ENCODE results near the gene IFNA14.
"Not testable (repeated sequence)": the region's sequence is repeated elsewhere in the genome, so short reads cannot be mapped to it uniquely, and the experiment has no call there.

The IFNA14 gene

DNA sequence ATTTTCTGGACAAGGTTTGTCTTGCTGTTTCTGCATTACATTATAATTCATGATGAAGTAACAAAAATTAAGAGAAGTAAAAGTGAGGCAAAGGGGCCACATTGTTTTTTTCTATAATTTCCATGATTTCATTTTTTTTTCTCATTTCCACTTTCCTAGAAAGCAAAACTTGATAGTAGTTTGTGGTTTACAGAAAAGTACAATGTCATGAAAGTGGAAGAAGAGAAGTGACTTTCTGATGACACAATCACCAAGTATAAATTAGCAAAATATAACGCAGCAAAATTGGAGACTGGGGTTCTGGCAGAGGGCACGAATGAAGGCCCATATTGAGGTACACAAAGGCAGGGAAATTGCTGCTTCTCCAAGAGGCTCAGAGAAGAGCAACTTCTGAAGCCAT, 5.0 kb upstream of the IFNA14 start:
- ATAC-seq (ENCODE audit: low read depth) (no peak), DNase-seq (ENCODE audit: low spot score in 2 of 2) (no peak)
- no peaks in the 10 kb centered on the region for H3K36me3 Mint-ChIP-seq
- H3K4me1 Mint-ChIP-seq: no peaks in the 10 kb centered on the region
- peaks cover 8% of the 10 kb centered on the region for H3K27me3 Mint-ChIP-seq
- H3K4me3 Mint-ChIP-seq: no peak overlapping the region
- no peak overlapping the region for H3K27ac Mint-ChIP-seq
- no peaks in the 10 kb centered on the region for H3K9me3 Mint-ChIP-seq

DNA sequence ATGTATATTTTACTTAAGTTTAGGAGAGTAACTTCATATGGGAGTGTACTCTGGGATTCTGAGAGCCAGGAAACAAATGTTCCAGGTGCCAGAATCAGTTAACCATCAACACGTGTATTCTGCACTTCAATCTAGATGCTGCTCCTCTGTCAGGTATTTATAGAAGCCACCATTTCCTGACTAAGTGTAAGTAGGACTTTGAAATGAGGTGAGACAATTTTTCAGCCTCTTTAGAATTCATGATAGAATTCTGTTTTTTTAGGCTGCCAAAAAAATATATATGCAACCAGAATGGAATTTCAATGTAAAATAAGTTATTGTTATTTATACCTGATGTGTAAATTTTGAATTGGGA, 3.5 kb downstream of the IFNA14 start:
- DNase-seq (ENCODE audit: low spot score in 2 of 2); ATAC-seq (ENCODE audit: low read depth); H3K4me1 Mint-ChIP-seq; H3K36me3 Mint-ChIP-seq; H3K9me3 Mint-ChIP-seq; H3K4me3 Mint-ChIP-seq; H3K27me3 Mint-ChIP-seq: not testable (repeated sequence)
- H3K27ac Mint-ChIP-seq: peak overlapping the region; percentile 32

DNA sequence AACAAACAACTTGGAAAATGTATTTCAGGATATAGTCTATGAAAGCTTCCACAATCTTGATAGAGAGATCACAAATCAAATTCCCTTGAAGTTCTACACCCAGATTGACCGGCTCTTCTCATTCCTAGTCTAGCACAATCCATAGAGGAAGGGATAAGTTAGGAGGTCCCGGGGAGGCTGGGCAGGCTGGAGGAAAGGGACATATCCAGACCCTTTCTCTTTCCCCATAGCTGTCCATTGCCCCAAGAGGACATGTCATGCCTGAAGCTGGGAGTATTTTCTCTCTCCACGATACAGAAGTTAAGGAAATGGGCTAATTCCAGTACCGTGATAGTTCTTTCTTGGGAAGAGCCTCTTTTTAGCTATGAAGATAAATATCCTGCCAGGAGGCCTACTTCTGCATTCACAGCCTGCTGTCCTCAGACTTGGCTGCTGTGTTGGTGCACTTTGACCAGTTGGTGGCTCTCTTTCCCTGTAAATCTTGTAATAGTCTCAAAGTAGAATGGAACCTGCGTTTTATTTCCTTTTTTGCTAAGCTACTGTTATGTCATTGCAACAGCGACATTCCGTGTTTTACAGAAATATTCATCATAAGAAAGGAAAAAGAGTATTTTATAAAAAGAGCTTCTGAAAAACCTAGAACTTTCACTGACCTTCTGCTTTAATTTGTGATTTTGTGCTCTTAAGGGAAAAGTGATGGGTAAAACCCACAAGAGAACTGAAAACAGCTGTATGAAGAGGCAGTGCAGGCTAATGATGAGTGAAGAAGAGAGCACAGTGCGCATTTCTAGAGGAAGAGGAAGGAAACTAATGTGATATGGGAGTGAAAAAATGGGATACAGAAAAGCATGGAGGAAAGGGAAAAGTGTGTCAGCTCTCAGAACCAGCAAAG, 4.1 kb downstream of the IFNA14 start:
- H3K36me3 Mint-ChIP-seq, H3K4me3 Mint-ChIP-seq, H3K4me1 Mint-ChIP-seq, H3K27me3 Mint-ChIP-seq, H3K9me3 Mint-ChIP-seq, H3K27ac Mint-ChIP-seq: not testable (repeated sequence)
- DNase-seq (ENCODE audit: low spot score in 2 of 2) (peak in 1 of 2 donors; percentile 41), ATAC-seq (ENCODE audit: low read depth) (peak; percentile 95)

DNA sequence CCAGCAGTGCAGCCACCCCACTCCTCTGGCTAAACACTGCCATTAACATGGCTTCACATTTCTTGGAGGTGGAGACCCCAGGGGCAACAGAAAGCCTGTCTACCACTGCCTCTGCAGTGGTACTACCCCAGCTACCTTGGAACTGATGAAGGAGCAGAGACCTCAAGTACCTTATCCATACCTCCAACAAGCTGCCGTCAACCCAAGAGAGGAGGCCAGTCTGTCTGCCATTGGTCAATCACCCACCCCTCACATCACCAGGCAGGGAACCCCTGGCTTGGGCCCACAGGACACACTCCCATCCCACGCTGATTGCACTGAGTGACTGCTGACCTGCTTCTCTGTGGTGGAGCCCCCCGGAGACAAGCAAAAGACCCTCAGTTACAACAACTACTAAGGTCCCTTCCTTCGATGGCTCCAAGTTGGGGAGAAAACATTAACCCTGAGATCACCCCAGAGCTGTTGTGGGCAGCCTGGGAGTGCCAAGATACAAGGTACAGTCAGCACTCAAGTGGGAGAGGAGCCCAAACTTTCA, 5.6 kb downstream of the IFNA14 start:
- DNase-seq (ENCODE audit: low spot score in 2 of 2) (no peak), ATAC-seq (ENCODE audit: low read depth) (no peak)
- Mint-ChIP-seq H3K36me3 (no peaks in the 10 kb centered on the region), H3K4me1 (peaks cover 3% of the 10 kb centered on the region), H3K27me3 (peaks cover 5% of the 10 kb centered on the region), H3K4me3 (no peak overlapping the region), H3K9me3 (no peaks in the 10 kb centered on the region), H3K27ac (no peak overlapping the region)

DNA sequence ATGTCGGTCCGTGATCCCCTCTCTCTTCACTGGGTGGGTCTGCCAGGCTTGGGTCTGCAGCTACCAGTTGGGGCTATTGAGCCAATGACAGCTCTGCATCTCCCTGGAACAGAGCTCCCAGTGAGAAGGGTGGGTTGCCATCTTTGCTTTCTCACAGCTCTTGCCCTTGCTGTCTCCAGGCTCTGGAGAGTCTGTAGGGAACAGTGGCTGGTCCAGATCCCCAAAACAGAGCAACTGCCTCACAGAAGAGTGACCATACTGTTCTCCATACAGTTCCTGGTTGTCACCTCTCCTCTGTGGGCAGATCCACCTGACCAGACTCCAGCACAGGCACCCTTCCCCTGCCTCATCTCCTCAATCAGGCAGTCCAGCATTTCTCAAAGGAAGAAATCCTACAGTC, 6.5 kb downstream of the IFNA14 start:
- ATAC-seq (ENCODE audit: low read depth): no peak
- peaks cover 2% of the 10 kb centered on the region for H3K27me3 Mint-ChIP-seq
- H3K4me3 Mint-ChIP-seq: no peak overlapping the region
- H3K4me1 Mint-ChIP-seq: peaks cover 3% of the 10 kb centered on the region
- no peak overlapping the region for H3K27ac Mint-ChIP-seq
- no peaks in the 10 kb centered on the region for H3K9me3 Mint-ChIP-seq
- H3K36me3 Mint-ChIP-seq: no peaks in the 10 kb centered on the region
- DNase-seq (ENCODE audit: low spot score in 2 of 2): no peak

DNA sequence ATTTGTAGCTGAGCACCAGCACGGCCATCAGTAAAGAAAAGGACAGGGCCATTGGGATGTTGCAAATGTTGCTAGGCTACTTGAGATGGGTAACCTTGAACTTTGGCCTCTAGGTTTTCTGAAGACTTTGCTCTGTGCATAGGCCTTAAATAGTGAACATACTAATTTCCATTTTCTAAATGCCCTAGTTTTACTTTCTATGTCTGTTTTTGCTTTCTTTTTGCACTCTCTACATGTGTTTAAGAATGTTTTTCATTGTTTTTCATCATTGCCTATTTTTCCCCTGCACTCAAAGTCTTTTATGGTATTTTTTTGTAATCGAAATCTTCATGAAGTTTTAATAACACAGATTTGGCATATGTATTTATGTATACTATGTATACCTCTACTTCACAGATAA, 11.7 kb downstream of the IFNA14 start, which contains the start of gene IFNA17:
Gene IFNA17 (minus strand): TSS at position 101 of the 400 bp plus-strand sequence. CDS start 49 bp downstream, at position 52.
- H3K9me3 Mint-ChIP-seq: no peaks in the 10 kb centered on the region
- DNase-seq (ENCODE audit: low spot score in 2 of 2): no peak
- H3K27me3 Mint-ChIP-seq: peaks cover 4% of the 10 kb centered on the region
- no peaks in the 10 kb centered on the region for H3K36me3 Mint-ChIP-seq
- no peak for ATAC-seq (ENCODE audit: low read depth)
- no peak within 1 kb of the TSS for H3K27ac Mint-ChIP-seq
- no peaks in the 10 kb centered on the region for H3K4me1 Mint-ChIP-seq
- H3K4me3 Mint-ChIP-seq: no peak within 1 kb of the TSS

DNA sequence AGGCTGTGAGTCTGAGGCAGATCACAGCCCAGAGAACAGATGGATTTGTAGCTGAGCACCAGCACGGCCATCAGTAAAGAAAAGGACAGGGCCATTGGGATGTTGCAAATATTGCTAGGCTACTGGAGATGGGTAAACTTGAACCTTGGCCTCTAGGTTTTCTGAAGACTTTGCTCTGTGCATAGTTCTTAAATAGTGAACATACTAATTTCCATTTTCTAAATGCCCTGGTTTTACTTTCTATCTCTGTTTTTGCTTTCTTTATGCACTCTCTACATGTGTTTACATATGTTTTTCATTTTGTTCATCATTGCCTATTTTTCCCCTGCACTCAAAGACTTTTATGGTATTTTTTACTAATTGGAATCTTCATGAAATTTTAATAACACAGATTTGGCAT, 22.6 kb downstream of the IFNA14 start, which contains the start of gene IFNA16:
Gene IFNA16 (minus strand): TSS at position 101 of the 400 bp plus-strand sequence. CDS start 6 bp downstream, at position 95.
- not testable (repeated sequence) for H3K27ac Mint-ChIP-seq; DNase-seq (ENCODE audit: low spot score in 2 of 2); ATAC-seq (ENCODE audit: low read depth); H3K4me1 Mint-ChIP-seq; H3K27me3 Mint-ChIP-seq; H3K36me3 Mint-ChIP-seq; H3K9me3 Mint-ChIP-seq; H3K4me3 Mint-ChIP-seq

DNA sequence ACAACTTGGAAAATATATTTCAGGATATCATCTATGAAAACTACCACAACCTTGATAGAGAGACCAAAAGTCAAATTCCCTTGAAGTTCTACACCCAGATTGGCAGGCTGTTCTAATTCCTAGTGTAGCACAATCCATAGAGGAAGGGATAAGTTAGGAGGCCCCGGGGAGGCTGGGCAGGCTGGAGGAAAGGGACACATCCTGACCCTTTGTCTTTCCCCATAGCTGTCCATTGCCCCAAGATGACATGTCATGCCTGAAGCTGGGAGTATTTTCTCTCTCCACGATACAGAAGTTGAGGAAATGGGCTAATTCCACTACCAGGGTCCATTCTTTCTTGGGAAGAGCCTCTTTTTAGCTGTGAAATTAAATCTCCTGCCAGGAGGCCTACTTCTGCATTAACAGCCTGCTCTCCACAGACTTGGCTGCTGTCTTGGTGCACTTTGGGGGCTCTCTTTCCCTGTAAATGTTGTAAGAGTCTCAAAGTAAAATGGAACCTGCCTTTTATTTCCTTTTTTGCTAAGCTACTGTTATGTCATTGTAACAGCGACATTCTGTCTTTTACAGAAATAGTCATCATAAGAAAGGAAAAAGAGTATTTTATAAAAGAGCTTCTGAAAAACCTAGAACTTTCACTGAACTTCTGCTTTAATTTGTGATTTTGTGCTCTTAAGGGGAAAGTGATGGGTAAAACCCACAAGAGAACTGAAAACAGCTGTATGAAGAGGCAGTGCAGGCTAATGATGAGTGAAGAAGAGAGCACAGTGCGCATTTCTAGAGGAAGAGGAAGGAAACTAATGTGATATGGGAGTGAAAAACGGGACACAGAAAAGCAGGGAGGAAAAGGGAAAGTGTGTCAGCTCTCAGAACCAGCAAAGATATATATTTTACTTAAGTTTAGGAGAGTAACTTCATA, 26.1 kb downstream of the IFNA14 start:
- ATAC-seq (ENCODE audit: low read depth): peak; percentile 48
- H3K27me3 Mint-ChIP-seq; H3K4me3 Mint-ChIP-seq; H3K27ac Mint-ChIP-seq; H3K9me3 Mint-ChIP-seq; H3K36me3 Mint-ChIP-seq; DNase-seq (ENCODE audit: low spot score in 2 of 2); H3K4me1 Mint-ChIP-seq: not testable (repeated sequence)

DNA sequence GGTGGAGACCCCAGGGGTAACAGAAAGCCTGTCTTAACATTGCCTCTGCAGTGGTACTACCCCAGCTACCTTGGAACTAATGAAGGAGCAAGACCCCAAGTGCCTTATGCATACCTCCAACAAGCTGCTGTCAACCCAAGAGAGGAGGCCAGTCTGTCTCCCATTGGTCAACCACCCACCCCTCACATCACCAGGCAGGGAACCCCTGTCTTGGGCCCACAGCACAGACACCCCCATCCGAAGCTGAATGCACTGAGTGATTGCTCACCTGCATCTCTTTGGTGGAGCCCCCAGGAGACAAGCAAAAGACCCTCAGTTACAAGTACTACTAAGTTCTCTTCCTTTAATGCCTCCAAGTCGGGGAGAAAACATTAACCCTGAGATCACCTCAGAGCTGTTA, 27.6 kb downstream of the IFNA14 start:
- not testable (repeated sequence) for H3K4me1 Mint-ChIP-seq; H3K36me3 Mint-ChIP-seq; ATAC-seq (ENCODE audit: low read depth); H3K27me3 Mint-ChIP-seq; H3K27ac Mint-ChIP-seq; DNase-seq (ENCODE audit: low spot score in 2 of 2); H3K4me3 Mint-ChIP-seq; H3K9me3 Mint-ChIP-seq

DNA sequence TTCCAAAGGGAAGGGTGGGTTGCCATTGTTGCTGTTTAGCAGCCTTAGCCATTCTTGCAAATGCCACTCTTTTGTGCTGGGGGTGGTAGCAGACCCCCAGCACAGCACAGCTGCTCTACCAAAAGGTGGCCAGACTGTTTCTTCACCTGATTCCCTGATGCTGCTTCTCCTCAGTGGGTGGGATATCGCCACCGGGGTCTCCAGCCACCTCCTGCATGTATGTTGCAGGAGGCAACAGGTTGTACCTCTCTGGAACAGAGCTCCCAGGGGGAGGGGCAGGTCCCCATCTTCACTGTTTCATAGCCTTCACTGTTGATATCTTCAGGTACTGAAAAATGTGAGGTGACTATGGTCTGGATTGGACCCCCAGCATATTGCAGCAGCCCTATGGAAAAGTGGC, 29.0 kb downstream of the IFNA14 start:
- not testable (repeated sequence) for H3K27ac Mint-ChIP-seq; H3K4me3 Mint-ChIP-seq; H3K27me3 Mint-ChIP-seq; H3K9me3 Mint-ChIP-seq; ATAC-seq (ENCODE audit: low read depth); H3K36me3 Mint-ChIP-seq; DNase-seq (ENCODE audit: low spot score in 2 of 2); H3K4me1 Mint-ChIP-seq

DNA sequence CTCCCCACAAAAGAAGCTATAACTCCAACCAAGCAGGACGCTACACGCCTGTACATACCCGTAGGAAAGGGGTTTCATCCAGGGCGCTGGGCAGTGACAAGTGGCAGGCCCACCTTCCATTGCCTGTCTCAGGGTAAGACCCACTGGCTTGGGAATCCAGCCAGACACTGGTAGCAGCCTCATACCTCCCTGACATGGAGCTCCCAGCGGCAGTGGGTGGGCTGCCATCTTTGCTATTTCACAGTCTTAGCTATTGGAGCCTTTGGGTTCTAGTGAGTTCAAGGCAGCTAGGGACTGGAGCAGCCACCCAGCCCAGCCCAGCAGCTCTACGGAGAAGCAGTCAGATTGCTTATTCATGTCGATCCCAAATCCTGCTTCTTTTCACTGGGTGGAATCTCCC, 29.5 kb downstream of the IFNA14 start:
- H3K9me3 Mint-ChIP-seq: no peaks in the 10 kb centered on the region
- no peaks in the 10 kb centered on the region for H3K36me3 Mint-ChIP-seq

DNA sequence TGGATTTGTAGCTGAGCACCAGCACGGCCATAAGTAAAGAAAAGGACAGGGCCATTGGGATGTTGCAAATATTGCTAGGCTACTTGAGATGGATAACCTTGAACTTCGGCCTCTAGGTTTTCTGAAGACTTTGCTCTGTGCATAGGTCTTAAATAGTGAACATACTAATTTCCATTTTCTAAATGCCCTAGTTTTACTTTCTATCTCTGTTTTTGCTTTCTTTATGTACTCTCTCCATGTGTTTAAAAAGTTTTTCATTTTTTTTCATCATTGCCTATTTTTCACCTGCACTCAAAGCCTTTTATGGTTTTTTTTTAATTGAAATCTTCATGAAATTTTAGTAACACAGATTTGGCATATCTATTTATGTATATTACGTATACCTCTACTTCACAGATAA, 32.8 kb downstream of the IFNA14 start, which contains the start of gene IFNA10:
Gene IFNA10 (minus strand): TSS at position 101 of the 400 bp plus-strand sequence. CDS start 46 bp downstream, at position 55.
- not testable (repeated sequence) for H3K36me3 Mint-ChIP-seq; DNase-seq (ENCODE audit: low spot score in 2 of 2); H3K4me3 Mint-ChIP-seq; ATAC-seq (ENCODE audit: low read depth); H3K4me1 Mint-ChIP-seq; H3K9me3 Mint-ChIP-seq; H3K27me3 Mint-ChIP-seq; H3K27ac Mint-ChIP-seq

More for the DNA sequence above, 29.5 kb downstream of the IFNA14 start:
- peaks cover 2% of the 10 kb centered on the region for H3K4me1 Mint-ChIP-seq
- ATAC-seq (ENCODE audit: low read depth) (no peak), DNase-seq (ENCODE audit: low spot score in 2 of 2) (no peak)
- no peak overlapping the region for H3K4me3 Mint-ChIP-seq
- peaks cover 5% of the 10 kb centered on the region for H3K27me3 Mint-ChIP-seq
- H3K27ac Mint-ChIP-seq: no peak overlapping the region

DNA sequence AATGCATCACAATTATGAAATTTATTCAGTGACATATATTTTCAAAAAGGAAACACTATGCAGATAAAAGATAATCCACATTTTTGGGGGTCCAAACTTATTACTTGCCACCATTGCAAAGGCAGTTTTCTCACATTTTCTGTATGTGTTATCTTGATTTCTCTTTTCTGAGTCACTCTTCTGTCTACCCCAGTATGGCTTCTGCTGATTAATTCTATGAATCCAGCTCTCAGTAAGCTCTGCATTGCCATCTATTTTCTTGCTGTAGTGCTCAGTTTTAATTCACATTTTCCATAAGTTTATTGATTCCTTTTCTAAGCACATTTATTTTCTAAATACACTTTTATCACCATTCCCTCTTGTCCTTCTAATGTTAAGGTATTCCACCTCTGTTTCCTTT, 34.6 kb downstream of the IFNA14 start:
- DNase-seq (ENCODE audit: low spot score in 2 of 2) (no peak), ATAC-seq (ENCODE audit: low read depth) (no peak)
- Mint-ChIP-seq H3K36me3 (peaks cover 1% of the 10 kb centered on the region), H3K9me3 (no peaks in the 10 kb centered on the region), H3K4me3 (no peak overlapping the region), H3K27me3 (peaks cover 8% of the 10 kb centered on the region), H3K4me1 (no peaks in the 10 kb centered on the region), H3K27ac (no peak overlapping the region)

DNA sequence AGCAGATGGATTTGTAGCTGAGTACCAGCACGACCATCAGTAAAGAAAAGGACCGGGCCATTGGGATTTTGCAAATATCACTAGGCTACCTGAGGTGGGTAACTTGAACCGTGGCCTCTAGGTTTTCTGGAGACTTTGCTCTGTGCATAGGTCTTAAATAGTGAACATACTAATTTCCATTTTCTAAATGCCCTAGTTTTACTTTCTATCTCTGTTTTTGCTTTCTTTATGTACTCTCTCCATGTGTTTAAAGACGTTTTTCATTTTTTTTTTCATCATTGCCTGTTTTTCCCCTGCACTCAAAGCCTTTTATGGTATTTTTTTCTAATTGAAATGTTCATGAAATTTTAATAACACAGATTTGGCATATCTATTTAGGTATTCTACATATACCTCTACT, 37.7 kb downstream of the IFNA14 start, which contains the start of gene IFNA7:
Gene IFNA7 (minus strand): TSS at position 101 of the 400 bp plus-strand sequence. CDS start 40 bp downstream, at position 61.
- H3K36me3 Mint-ChIP-seq; H3K9me3 Mint-ChIP-seq; ATAC-seq (ENCODE audit: low read depth); DNase-seq (ENCODE audit: low spot score in 2 of 2); H3K27me3 Mint-ChIP-seq; H3K4me1 Mint-ChIP-seq; H3K4me3 Mint-ChIP-seq; H3K27ac Mint-ChIP-seq: not testable (repeated sequence)
